Measurements from ENCODE around the gene FTCD. TPM values are rescaled to one million over a fixed set of nuclear protein-coding genes. Genes with fewer than 3 reads are reported as not detected.

The FTCD gene
- polyA plus RNA-seq, 3 donors, result not detected

DNA sequence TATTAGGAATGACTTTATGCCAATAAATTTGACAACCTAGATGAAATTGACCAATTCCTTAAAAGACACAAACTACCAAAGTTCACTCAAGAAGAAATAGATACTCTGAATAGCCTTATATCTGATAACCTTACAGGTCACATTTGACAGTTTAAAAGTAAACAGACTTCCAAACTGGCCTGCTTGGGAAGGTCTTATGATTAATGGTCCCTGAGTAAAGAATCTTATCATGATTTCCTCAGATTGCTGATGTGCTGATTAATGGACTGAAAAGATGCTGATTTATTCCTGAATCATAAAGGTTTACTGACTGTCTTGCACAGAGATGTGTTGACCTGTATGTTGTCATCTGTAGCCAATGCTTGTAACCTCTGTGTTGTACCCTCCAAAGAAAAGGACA, 9.7 kb upstream of the FTCD start:
- H3K9me3 Mint-ChIP-seq, result peaks cover 1 to 12% (median 4%) of the 10 kb centered on the region in 7 donors
- H3K9ac ChIP-seq (ENCODE audit: insufficient read depth, low read length, poor library complexity, severe bottlenecking), result no peak overlapping the region
- H3K27me3 Mint-ChIP-seq (ENCODE audit: low read depth in 3 of 3), result peaks cover 0 to 6% (median 2%) of the 10 kb centered on the region in 3 donors
- TF ChIP-seq, protein P1, sequence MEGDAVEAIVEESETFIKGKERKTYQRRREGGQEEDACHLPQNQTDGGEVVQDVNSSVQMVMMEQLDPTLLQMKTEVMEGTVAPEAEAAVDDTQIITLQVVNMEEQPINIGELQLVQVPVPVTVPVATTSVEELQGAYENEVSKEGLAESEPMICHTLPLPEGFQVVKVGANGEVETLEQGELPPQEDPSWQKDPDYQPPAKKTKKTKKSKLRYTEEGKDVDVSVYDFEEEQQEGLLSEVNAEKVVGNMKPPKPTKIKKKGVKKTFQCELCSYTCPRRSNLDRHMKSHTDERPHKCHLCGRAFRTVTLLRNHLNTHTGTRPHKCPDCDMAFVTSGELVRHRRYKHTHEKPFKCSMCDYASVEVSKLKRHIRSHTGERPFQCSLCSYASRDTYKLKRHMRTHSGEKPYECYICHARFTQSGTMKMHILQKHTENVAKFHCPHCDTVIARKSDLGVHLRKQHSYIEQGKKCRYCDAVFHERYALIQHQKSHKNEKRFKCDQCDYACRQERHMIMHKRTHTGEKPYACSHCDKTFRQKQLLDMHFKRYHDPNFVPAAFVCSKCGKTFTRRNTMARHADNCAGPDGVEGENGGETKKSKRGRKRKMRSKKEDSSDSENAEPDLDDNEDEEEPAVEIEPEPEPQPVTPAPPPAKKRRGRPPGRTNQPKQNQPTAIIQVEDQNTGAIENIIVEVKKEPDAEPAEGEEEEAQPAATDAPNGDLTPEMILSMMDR (IDR thresholded peaks at IDR 0.05), result no peak
- no peaks in the 10 kb centered on the region for H3K4me1 Mint-ChIP-seq
- H3K4me2 ChIP-seq (replicated peaks; ENCODE audit: extremely low read depth, low read length, poor library complexity, severe bottlenecking), result no peak overlapping the region
- H3K9me3 ChIP-seq (replicated peaks in 1 of 2; ENCODE audit: control insufficient read depth in 1 of 2, insufficient read depth in 1 of 2, low read length in 2 of 2), result peaks cover 0 to 12% of the 10 kb centered on the region in 2 donors
- no peaks in the 10 kb centered on the region for H3K27me3 ChIP-seq (ENCODE audit: control insufficient read depth in 2 of 2, insufficient read depth in 2 of 2, low read length in 2 of 2)
- DNase-seq, result no peak
- H3K36me3 Mint-ChIP-seq, result peaks cover 0 to 3% of the 10 kb centered on the region in 2 donors
- H3K4me3 Mint-ChIP-seq, result no peak overlapping the region
- no peak overlapping the region for H3K27ac ChIP-seq (ENCODE audit: low read depth in 1 of 2, low read length in 2 of 2)
- intact Hi-C loops (cut with micrococcal nuclease), result no loop called here
- no peak overlapping the region for H3K27ac Mint-ChIP-seq
- no peak overlapping the region for H3K4me3 ChIP-seq (replicated peaks in 1 of 3; ENCODE audit: low read depth in 2 of 3, low read length in 3 of 3)
- no peak overlapping the region for H2AFZ ChIP-seq (ENCODE audit: insufficient read depth, low read depth, low read length, poor library complexity, severe bottlenecking)
- no peaks in the 10 kb centered on the region for H3K4me1 ChIP-seq (ENCODE audit: control insufficient read depth in 1 of 2, insufficient read depth in 2 of 2, low read length in 2 of 2)
- H4K20me1 ChIP-seq (ENCODE audit: insufficient read depth, low read length), result no peaks in the 10 kb centered on the region
- H3K36me3 ChIP-seq (replicated peaks in 1 of 2; ENCODE audit: control insufficient read depth in 1 of 2, insufficient read depth in 2 of 2, low read length in 2 of 2), result no peaks in the 10 kb centered on the region
- no peaks in the 10 kb centered on the region for H3K79me2 ChIP-seq (ENCODE audit: insufficient read depth, low read length)

DNA sequence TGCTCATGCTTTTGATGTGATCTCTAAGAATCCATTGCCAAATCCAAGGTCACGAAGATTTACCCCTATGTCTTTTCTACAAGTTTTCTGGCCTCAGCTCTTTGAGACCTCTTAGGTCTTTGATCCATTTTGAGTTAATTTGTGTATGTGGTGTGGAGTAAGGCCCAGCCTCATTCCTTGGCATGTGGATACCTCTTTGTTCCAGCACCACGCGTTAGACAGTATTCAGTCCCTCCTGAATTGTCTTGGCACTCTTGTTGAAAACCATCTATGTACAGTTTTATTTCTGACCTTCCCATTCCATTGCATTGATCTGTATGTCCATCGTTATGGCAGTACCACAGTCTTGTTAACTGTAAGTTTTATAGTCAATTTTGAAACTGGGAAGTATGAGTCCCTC, 8.0 kb upstream of the FTCD start:
- no peaks in the 10 kb centered on the region for H3K4me1 ChIP-seq (ENCODE audit: control insufficient read depth in 1 of 2, insufficient read depth in 2 of 2, low read length in 2 of 2)
- peaks cover 0 to 12% of the 10 kb centered on the region in 2 donors for H3K9me3 ChIP-seq (replicated peaks in 1 of 2; ENCODE audit: control insufficient read depth in 1 of 2, insufficient read depth in 1 of 2, low read length in 2 of 2)
- no peak overlapping the region for H3K4me2 ChIP-seq (replicated peaks; ENCODE audit: extremely low read depth, low read length, poor library complexity, severe bottlenecking)
- H3K9me3 Mint-ChIP-seq, result peaks cover 1 to 12% (median 4%) of the 10 kb centered on the region in 7 donors
- H3K4me3 Mint-ChIP-seq, result no peak overlapping the region
- H3K79me2 ChIP-seq (ENCODE audit: insufficient read depth, low read length), result no peaks in the 10 kb centered on the region
- H3K27ac ChIP-seq (ENCODE audit: low read depth in 1 of 2, low read length in 2 of 2), result no peak overlapping the region
- H3K27ac Mint-ChIP-seq, result no peak overlapping the region
- H3K36me3 Mint-ChIP-seq, result peaks cover 0 to 3% of the 10 kb centered on the region in 2 donors
- no peaks in the 10 kb centered on the region for H3K4me1 Mint-ChIP-seq
- no peaks in the 10 kb centered on the region for H3K36me3 ChIP-seq (replicated peaks in 1 of 2; ENCODE audit: control insufficient read depth in 1 of 2, insufficient read depth in 2 of 2, low read length in 2 of 2)
- H4K20me1 ChIP-seq (ENCODE audit: insufficient read depth, low read length), result no peaks in the 10 kb centered on the region
- H3K4me3 ChIP-seq (replicated peaks in 1 of 3; ENCODE audit: low read depth in 2 of 3, low read length in 3 of 3), result no peak overlapping the region
- TF ChIP-seq, protein P1 (IDR thresholded peaks at IDR 0.05), result no peak
- WGBS (ENCODE audit: insufficient coverage), result no CpG with 5 or more reads among the region's 4 CpGs
- H3K9ac ChIP-seq (ENCODE audit: insufficient read depth, low read length, poor library complexity, severe bottlenecking), result no peak overlapping the region
- no peaks in the 10 kb centered on the region for H3K27me3 ChIP-seq (ENCODE audit: control insufficient read depth in 2 of 2, insufficient read depth in 2 of 2, low read length in 2 of 2)
- peaks cover 0 to 6% (median 2%) of the 10 kb centered on the region in 3 donors for H3K27me3 Mint-ChIP-seq (ENCODE audit: low read depth in 3 of 3)
- H2AFZ ChIP-seq (ENCODE audit: insufficient read depth, low read depth, low read length, poor library complexity, severe bottlenecking), result no peak overlapping the region
- DNase-seq, result no peak
- intact Hi-C loops (cut with micrococcal nuclease), result no loop called here

All from CD14-positive monocyte (primary cell).